ENCODE results near the gene PDE2A. TPM values are rescaled to one million over a fixed set of nuclear protein-coding genes. Genes with fewer than 3 reads are reported as not detected.

Gene PDE2A
- total RNA-seq, 4 donors from 2014 or later: 54.0 to 339 (median 84.6) TPM

DNA sequence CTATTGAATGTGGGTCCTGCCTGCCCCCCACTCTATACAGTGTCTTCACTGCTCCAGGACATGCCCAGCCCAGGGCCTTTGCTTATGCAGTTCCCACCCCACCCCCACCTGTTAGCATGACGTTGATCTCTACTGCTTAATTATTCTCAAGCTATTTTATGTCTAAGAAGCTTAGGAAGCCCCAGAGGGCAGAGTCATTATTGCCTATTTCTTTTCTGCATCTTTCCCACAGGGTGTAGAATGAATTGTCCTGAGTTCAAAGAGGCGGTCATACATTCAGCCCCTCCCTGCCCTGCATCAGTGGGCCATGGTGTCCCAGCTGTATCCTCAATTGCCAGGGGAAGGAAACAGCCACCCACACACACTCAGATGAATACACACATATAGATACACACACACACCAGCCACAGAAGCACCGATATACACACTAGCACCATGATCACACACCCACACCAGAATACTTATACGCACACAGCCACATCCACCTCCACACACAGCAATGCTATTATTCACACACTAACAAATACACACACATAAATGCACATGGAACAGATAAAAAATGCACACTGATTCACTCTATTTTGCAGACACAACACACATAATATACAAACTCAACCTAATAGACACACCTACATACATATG, 1.5 kb downstream of the PDE2A start:
- DNase-seq (ENCODE audit: low spot score) (no peak), ATAC-seq (ENCODE audit: low FRiP score) (no peak)
- TF ChIP-seq, protein P1, sequence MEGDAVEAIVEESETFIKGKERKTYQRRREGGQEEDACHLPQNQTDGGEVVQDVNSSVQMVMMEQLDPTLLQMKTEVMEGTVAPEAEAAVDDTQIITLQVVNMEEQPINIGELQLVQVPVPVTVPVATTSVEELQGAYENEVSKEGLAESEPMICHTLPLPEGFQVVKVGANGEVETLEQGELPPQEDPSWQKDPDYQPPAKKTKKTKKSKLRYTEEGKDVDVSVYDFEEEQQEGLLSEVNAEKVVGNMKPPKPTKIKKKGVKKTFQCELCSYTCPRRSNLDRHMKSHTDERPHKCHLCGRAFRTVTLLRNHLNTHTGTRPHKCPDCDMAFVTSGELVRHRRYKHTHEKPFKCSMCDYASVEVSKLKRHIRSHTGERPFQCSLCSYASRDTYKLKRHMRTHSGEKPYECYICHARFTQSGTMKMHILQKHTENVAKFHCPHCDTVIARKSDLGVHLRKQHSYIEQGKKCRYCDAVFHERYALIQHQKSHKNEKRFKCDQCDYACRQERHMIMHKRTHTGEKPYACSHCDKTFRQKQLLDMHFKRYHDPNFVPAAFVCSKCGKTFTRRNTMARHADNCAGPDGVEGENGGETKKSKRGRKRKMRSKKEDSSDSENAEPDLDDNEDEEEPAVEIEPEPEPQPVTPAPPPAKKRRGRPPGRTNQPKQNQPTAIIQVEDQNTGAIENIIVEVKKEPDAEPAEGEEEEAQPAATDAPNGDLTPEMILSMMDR (IDR thresholded peaks at IDR 0.05): no peak

DNA sequence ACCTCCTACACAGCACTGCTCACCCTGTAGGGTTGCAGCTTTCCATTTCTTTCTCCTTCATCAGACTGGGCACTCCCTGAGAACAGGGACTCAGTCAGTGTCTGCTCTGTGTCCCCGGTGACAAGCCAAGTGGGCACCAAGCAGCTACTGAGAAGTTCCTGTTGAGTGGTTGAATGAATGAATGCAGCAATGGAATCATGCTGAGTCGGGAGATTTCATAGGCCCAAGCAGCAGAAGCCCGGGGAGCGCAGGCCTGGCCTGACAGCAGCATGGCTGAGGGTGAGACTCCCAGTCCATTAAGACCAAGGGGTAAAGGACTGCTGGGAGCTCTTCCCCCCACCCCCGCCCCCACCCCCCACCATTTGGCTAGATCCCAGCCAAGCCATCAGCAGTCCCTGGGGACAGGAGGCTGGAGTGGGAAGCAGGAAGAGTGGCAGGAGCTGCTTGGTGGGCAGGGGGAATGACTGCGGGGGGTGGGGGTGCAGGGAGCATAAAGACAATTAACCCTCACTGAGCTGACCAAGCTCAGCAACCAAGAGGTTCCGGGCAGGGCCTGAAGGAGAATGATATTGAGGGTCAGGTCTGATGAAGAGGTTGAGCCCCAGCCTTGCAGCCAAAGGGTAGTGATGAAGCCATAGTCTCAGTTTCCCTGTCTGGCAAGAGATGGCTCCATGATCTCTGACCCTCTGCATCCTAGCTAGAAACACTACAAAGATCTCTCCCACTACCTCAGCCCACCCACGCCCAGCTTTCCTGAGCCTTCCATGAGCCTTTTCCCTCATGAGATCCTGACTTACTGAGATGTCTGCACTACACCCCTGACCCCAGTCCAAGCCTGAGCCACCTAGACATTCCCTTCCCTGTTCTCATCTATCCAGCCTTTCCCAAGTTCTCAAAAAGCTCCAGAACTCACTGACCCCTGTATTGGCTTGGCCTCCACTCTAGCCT, 2.8 kb downstream of the PDE2A start:
- TF ChIP-seq, protein P1 (IDR thresholded peaks at IDR 0.05): no peak
- DNase-seq (ENCODE audit: low spot score) (no peak), ATAC-seq (ENCODE audit: low FRiP score) (no peak)

DNA sequence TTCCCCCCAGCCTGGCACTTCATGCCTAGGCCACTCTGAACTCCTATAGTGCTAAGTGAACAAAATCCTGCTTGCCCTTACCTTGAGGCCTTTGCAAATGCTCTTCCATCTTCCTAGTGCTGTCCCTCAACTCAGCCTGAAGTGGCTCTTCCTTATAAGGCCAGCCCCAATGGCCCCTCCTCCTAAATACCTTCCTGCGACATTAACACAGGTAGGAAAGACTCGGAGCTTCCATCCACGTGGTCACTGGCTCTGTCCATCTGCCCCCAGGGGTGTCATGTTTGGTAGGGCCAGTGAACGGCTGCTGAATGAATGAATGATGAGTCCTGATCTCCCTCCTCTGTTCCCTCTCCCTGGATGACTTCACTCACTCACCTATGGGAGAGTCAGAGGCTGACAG, 4.2 kb downstream of the PDE2A start:
- DNase-seq (ENCODE audit: low spot score) (no peak), ATAC-seq (ENCODE audit: low FRiP score) (no peak)
- TF ChIP-seq, protein P1 (IDR thresholded peaks at IDR 0.05): no peak

DNA sequence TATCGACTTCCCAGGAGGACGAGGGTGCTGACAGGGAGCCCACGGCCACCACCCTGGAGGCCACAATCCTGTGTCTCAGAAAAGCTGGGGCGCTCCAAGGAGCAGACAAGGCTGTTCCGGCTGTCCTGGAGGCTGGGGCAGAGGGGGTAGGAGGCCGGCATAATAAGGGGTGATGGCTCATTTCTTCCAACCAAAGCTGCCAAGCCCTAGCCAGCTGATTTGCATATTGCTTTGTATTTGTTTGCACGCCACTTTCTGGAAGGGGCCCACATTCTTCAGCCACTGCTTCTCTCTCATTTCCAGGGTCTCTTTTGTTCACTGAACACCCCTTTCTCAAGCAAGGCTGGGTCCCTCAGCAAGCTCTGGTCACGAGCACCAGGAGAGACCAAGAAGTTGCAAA, 4.7 kb downstream of the PDE2A start:
- TF ChIP-seq, protein P1 (IDR thresholded peaks at IDR 0.05): no peak
- no peak for DNase-seq (ENCODE audit: low spot score)
- ATAC-seq (ENCODE audit: low FRiP score): no peak

DNA sequence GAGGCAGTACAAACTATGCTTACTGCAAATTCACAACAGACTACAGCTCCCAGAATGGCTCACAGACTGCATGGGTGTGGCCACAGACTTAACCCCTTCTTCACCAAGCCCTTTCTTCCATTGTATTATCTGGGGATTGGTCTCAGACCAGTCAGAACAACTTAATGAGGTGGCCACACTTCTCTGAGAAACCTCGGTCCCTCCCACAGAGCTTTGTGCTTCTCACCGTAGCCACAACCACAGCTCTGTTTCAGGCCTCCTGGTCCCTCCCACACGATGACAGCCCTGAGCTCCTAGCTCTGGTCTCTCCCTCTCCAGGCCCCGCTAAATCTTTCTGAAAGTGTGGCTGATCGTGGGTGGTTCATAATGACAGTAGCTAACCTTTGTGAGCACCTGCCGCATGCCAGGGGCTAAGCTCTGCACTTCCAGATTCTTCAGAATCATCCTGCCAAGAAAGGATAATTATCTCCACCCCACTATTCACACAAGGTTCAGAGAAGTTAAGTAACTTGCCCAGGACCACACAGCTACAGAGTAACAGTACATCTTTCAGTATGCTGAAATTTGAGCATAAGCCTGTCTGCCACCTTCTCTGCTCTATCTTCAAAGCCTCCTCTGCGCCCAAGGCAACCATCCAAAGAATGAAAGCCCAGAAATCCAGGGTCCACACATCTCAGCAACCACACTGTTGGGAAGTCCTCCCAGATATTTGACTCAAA, 5.4 kb downstream of the PDE2A start:
- ATAC-seq (ENCODE audit: low FRiP score) (no peak), DNase-seq (ENCODE audit: low spot score) (no peak)
- TF ChIP-seq, protein P1 (IDR thresholded peaks at IDR 0.05): no peak

DNA sequence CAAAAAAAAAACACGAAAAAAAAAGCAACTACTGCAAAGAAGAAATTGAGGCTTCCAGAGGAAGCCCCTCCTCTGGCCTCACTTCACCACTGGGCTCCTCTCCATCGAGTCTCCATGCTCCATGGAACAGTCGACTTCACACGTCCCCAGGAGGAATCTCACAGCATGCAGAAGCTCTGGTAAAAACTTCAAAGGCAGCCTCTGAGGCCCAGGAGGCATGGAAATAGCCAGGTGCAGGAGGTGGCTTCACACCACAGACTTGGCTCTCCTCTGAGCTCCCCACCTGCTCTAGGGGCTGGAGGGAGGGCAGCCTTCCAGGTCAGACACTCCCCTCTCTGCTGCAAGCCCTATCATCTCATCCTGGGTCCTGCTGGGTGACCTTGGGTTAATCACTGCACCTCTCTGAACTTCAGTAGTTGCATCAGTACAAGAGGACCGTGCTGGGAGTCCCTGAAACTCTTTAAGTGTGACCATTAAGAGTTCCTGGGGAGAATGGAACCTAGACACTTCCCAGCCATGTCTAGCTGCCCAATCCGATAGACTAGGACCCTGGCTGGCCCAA, 8.2 kb downstream of the PDE2A start:
- ATAC-seq (ENCODE audit: low FRiP score): no peak
- no peak for DNase-seq (ENCODE audit: low spot score)
- TF ChIP-seq, protein P1 (IDR thresholded peaks at IDR 0.05): no peak

All from omental fat pad (tissue), 4 donors.